Uterus (tissue), 4 donors: Measurements from ENCODE around the gene UBQLN1. TPM values are rescaled to one million over a fixed set of nuclear protein-coding genes. Genes with fewer than 3 reads are reported as not detected.

ENCODE experiments used
- DNase-seq, 2 donors: peaks; one replicate each; pipeline ENCODE4 v3.0.0-alpha.2; 2019 to 2020
- H3K27ac ChIP-seq, 2 donors: fragments of 200-600 bp; sonication (generic); 1 replicate in 1 of 2; 2 replicates in 1 of 2; pipeline ENCODE4 v1.5.1; 2016 to 2018
- H3K27me3 ChIP-seq, 2 donors: fragments of 200-600 bp; sonication (generic); one replicate each; pipeline ENCODE4 v1.5.1; 2018 to 2019; ENCODE audit warnings: control low read depth in 1 of 2
- H3K36me3 ChIP-seq, 2 donors: fragments of 200-600 bp; sonication (generic); one replicate each; pipeline ENCODE4 v1.5.1; 2019; ENCODE audit warnings: control low read depth in 1 of 2
- H3K4me1 ChIP-seq, 2 donors: fragments of 200-600 bp; sonication (generic); one replicate each; pipeline ENCODE4 v1.5.1; 2018 to 2019; ENCODE audit warnings: control low read depth in 1 of 2
- H3K4me3 ChIP-seq, 2 donors: fragments of 200-600 bp; sonication (generic); 1 replicate in 1 of 2; 2 replicates in 1 of 2; pipeline ENCODE4 v1.5.1; 2018 to 2019; ENCODE audit warnings: mild to moderate bottlenecking in 1 of 2
- H3K9me3 ChIP-seq, 2 donors: fragments of 200-600 bp; sonication (generic); one replicate each; pipeline ENCODE4 v1.5.1; 2019; ENCODE audit warnings: control low read depth in 1 of 2
- POLR2A ChIP-seq, 2 donors: fragments of 450-650 bp; IDR thresholded peaks; one replicate each; pipeline ENCODE4 v1.6.1; 2016; ENCODE audit warnings: antibody characterized with exemption in 2 of 2, mild to moderate bottlenecking in 1 of 2, moderate library complexity in 1 of 2
- intact Hi-C: fragments of 100-400 bp; cut with DNase I; formaldehyde crosslinking; loops from one replicate; pipeline ENCODE4 v1.15.1; 2023; ENCODE audit warnings: low total_unique reads
- total RNA-seq, 4 donors: library from RNA; depleted of rRNA in 3 of 4; stranded (reverse); fragments of >200 nt in 3 of 4; gene quantifications; one replicate each; pipeline versions ENCODE4 v1.1.0 to v1.2.4, GENCODE V29; 2014 to 2023
- TF ChIP-seq, protein P1 (sequence below), 4 experiments: fragments of 200-600 bp in 2 of 4; fragments of 450-650 bp in 2 of 4; sonication (generic) in 2 of 4; IDR thresholded peaks; one replicate each; pipeline ENCODE4 v1.5.1; 2016 to 2019; ENCODE audit warnings: antibody characterized with exemption in 4 of 4, mild to moderate bottlenecking in 2 of 4, moderate library complexity in 1 of 4
- donor health status: DM: yes; HTN: yes; CAD: no.

UBQLN1 gene
- total RNA-seq, 4 donors from 2014 or later: 66.8 to 155 (median 98.1) TPM

DNA sequence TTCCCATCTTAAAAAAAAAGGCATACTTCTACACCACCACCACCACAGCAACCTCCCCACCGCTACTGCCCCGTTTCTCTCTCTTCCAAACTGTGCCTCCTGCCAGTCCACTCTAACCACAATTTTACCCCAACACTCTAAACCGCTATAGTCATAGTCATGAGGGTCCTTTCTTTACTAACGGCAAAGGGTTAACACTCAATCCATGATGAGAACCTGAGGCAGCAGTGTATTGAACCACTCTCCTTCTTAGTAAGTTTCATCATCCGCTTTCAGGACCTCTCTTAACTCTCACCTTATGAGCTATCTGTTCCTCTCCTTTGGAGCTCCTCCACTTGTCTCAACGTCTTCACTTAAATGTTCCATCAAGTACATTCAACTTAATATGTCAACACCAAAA, 50.8 kb downstream of the UBQLN1 start:
- no peaks in the 10 kb centered on the region for H3K27me3 ChIP-seq
- no peak for DNase-seq
- H3K4me3 ChIP-seq: no peak overlapping the region
- no peaks in the 10 kb centered on the region for H3K36me3 ChIP-seq
- H3K9me3 ChIP-seq: no peaks in the 10 kb centered on the region
- TF ChIP-seq, protein P1, sequence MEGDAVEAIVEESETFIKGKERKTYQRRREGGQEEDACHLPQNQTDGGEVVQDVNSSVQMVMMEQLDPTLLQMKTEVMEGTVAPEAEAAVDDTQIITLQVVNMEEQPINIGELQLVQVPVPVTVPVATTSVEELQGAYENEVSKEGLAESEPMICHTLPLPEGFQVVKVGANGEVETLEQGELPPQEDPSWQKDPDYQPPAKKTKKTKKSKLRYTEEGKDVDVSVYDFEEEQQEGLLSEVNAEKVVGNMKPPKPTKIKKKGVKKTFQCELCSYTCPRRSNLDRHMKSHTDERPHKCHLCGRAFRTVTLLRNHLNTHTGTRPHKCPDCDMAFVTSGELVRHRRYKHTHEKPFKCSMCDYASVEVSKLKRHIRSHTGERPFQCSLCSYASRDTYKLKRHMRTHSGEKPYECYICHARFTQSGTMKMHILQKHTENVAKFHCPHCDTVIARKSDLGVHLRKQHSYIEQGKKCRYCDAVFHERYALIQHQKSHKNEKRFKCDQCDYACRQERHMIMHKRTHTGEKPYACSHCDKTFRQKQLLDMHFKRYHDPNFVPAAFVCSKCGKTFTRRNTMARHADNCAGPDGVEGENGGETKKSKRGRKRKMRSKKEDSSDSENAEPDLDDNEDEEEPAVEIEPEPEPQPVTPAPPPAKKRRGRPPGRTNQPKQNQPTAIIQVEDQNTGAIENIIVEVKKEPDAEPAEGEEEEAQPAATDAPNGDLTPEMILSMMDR (IDR thresholded peaks at IDR 0.05): no peak
- no peak for TF ChIP-seq POLR2A (IDR thresholded peaks at IDR 0.05)
- intact Hi-C loops: no loop called here
- H3K27ac ChIP-seq: no peak overlapping the region
- H3K4me1 ChIP-seq: no peaks in the 10 kb centered on the region

DNA sequence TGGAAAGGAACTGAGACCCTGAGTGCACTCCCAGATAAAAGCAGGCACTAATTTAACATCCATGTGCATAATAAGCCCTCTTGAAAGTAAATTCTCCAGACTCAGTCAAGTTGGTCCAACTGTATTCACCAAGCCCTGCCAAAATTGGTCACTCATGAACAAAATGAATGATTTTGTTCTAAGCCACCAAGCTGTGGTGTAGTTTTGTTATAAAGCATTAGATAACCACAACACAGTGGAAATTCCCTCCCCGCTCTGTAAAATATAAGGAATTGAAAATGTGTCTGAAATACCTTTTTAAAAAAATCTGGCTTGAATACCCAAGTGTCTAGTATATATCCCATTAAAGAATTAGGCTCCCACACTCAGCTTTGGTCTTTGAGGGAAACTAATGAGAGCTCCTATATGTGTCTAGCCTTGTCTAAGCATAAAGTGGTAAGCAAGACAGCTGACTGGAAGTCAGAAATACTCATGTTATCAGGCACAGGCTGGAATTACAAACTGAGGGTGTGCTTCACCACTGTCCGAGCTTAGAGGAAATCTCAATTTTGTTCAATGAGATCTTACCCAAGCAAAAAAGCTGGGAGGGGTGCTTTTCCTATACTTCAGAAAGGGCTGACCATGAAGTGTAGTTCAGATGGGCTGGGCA, 51.6 kb downstream of the UBQLN1 start:
- H3K4me1 ChIP-seq: no peaks in the 10 kb centered on the region
- TF ChIP-seq, protein P1 (IDR thresholded peaks at IDR 0.05): no peak
- TF ChIP-seq POLR2A (IDR thresholded peaks at IDR 0.05): no peak
- H3K36me3 ChIP-seq: no peaks in the 10 kb centered on the region
- H3K4me3 ChIP-seq: no peak overlapping the region
- H3K27ac ChIP-seq: no peak overlapping the region
- intact Hi-C loops: no loop called here
- DNase-seq: no peak
- no peaks in the 10 kb centered on the region for H3K9me3 ChIP-seq
- H3K27me3 ChIP-seq: no peaks in the 10 kb centered on the region

DNA sequence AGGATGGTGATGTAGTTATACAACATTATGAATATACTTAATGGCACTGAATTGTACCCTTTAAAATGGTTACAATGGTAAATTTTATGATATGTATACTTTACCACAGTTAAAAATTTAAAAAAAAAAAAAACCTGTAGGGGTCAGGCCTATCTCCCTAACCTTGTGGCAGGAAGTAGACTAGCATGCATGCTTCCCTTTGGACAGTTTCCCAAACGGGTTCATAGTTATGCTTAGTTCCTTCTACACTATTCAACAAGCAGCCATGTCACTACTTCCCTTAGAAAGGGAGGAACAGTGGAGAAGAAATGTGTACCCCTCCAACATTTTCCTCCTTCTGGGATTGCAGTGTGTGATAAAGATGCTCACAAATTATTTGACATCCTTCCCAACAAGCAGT, 52.3 kb downstream of the UBQLN1 start:
- H3K4me1 ChIP-seq: no peaks in the 10 kb centered on the region
- no peaks in the 10 kb centered on the region for H3K9me3 ChIP-seq
- H3K27me3 ChIP-seq: no peaks in the 10 kb centered on the region
- TF ChIP-seq POLR2A (IDR thresholded peaks at IDR 0.05): no peak
- TF ChIP-seq, protein P1 (IDR thresholded peaks at IDR 0.05): no peak
- H3K36me3 ChIP-seq: no peaks in the 10 kb centered on the region
- no peak overlapping the region for H3K4me3 ChIP-seq
- H3K27ac ChIP-seq: no peak overlapping the region
- intact Hi-C loops: no loop called here
- DNase-seq: no peak

DNA sequence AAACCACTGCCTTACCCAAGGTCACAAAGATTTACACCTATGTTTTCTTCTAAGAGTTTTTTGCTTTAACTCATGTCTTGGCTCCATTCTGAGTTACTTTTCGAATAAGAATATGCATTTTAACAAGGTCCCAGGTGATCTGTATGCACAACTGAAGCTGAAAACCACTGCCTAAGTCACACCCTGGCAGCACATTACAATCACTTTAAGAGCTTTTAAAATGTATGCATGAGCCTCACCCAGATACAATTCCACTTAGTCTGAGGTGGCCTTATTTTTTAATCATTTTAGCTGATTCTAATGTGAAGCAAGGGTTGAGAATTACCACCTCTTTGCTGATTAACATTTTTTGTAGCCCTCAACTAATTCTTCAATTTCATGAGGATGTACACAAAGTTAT, 55.3 kb downstream of the UBQLN1 start:
- TF ChIP-seq, protein P1 (IDR thresholded peaks at IDR 0.05): no peak
- TF ChIP-seq POLR2A (IDR thresholded peaks at IDR 0.05): no peak
- no peak overlapping the region for H3K27ac ChIP-seq
- no peak overlapping the region for H3K4me3 ChIP-seq
- no peaks in the 10 kb centered on the region for H3K9me3 ChIP-seq
- intact Hi-C loops: no loop called here
- DNase-seq: no peak
- no peaks in the 10 kb centered on the region for H3K4me1 ChIP-seq
- no peaks in the 10 kb centered on the region for H3K27me3 ChIP-seq
- H3K36me3 ChIP-seq: no peaks in the 10 kb centered on the region

DNA sequence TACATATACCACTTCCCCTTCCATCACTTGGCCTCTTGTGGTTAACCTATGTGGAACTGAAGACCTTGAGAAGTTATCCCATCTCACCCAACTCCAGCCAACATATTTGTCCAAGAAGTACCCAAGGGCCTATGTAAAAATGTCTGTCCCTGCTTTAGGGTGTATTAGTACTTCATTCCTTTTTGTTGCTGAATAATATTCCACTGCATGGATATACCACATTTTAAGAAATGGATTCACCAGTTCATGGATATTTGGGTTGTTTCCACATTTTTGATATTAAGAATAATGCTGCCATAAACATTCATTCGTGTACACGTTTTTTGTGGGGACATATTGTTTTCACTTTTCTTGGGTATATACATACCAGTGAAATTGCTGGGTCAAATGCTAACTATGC, 56.2 kb downstream of the UBQLN1 start:
- H3K9me3 ChIP-seq: no peaks in the 10 kb centered on the region
- H3K27me3 ChIP-seq: no peaks in the 10 kb centered on the region
- H3K4me3 ChIP-seq: no peak overlapping the region
- intact Hi-C loops: no loop called here
- no peak for DNase-seq
- no peaks in the 10 kb centered on the region for H3K4me1 ChIP-seq
- TF ChIP-seq POLR2A (IDR thresholded peaks at IDR 0.05): no peak
- TF ChIP-seq, protein P1 (IDR thresholded peaks at IDR 0.05): no peak
- no peaks in the 10 kb centered on the region for H3K36me3 ChIP-seq
- no peak overlapping the region for H3K27ac ChIP-seq
